Osteoblast (primary cell): ENCODE measurements around the gene TRIM28. TPM values are rescaled to one million over a fixed set of nuclear protein-coding genes. Genes with fewer than 3 reads are reported as not detected.
"Not testable (repeated sequence)": the region's sequence is repeated elsewhere in the genome, so short reads cannot be mapped to it uniquely, and the experiment has no call there.

Experiments used
- DNase-seq: peaks from one replicate; pipeline ENCODE4 v3.0.0; 2011; ENCODE audit warnings: low spot score, mixed read lengths; ENCODE audit not compliant: insufficient read length; ENCODE audit errors: missing footprints
- H2AFZ ChIP-seq: 2 replicates; pipeline ENCODE4 v1.6.0; 2011; ENCODE audit warnings: mild to moderate bottlenecking, low read length
- H3K27ac ChIP-seq: 2 replicates; pipeline ENCODE4 v1.5.1; 2011; ENCODE audit warnings: mild to moderate bottlenecking, low read depth, low read length, moderate library complexity
- H3K27me3 ChIP-seq: 2 replicates; pipeline ENCODE4 v1.6.0; 2012; ENCODE audit warnings: mild to moderate bottlenecking, control low read depth, inconsistent platforms, low read length, moderate library complexity; ENCODE audit not compliant: insufficient read depth
- H3K36me3 ChIP-seq: 2 replicates; pipeline ENCODE4 v1.5.1; 2011; ENCODE audit warnings: mild to moderate bottlenecking, low read length, control low read depth, moderate library complexity; ENCODE audit not compliant: insufficient read depth
- H3K4me1 ChIP-seq: 2 replicates; pipeline ENCODE4 v1.5.1; 2011; ENCODE audit warnings: mild to moderate bottlenecking, low read length, control low read depth, moderate library complexity; ENCODE audit not compliant: insufficient read depth
- H3K4me2 ChIP-seq: 2 replicates; pipeline ENCODE4 v1.6.0; 2011; ENCODE audit warnings: mild to moderate bottlenecking, low read length; ENCODE audit not compliant: insufficient read depth
- H3K4me3 ChIP-seq: fragments of 200-600 bp; sonication (generic); 3 replicates; pipeline ENCODE4 v1.5.1; 2012; ENCODE audit warnings: mild to moderate bottlenecking, low read length, inconsistent platforms; ENCODE audit not compliant: insufficient read depth
- H3K79me2 ChIP-seq: 2 replicates; pipeline ENCODE4 v1.6.0; 2012; ENCODE audit warnings: mild to moderate bottlenecking, low read length, control low read depth, inconsistent platforms; ENCODE audit not compliant: insufficient read depth
- H3K9me3 ChIP-seq: 2 replicates; pipeline ENCODE4 v1.5.1; 2011; ENCODE audit warnings: low read depth, low read length, control low read depth
- H4K20me1 ChIP-seq: 2 replicates; pipeline ENCODE4 v1.6.0; 2012; ENCODE audit warnings: mild to moderate bottlenecking, low read length, control low read depth; ENCODE audit not compliant: insufficient read depth
- CTCF ChIP-seq: IDR thresholded peaks from 2 replicates; pipeline ENCODE4 v1.5.1; 2011; ENCODE audit warnings: mild to moderate bottlenecking, low read depth, low read length, moderate library complexity; ENCODE audit errors: extremely low read depth
- total RNA-seq: library from RNA; depleted of rRNA; stranded (reverse); fragments of >200 nt; gene quantifications from 2 replicates; pipeline ENCODE4 v1.2.3, GENCODE V29; 2012

Gene TRIM28
- total RNA-seq, 1 donor, result 224 TPM

GRCh38 chr19:58499021-58499927, 44.6 kb upstream of the TRIM28 start:
- peak overlapping the region; percentile 93 for H2AFZ ChIP-seq
- no peaks in the 10 kb centered on the region for H4K20me1 ChIP-seq
- peak; percentile 98 for DNase-seq

GRCh38 chr19:58500242-58500641, 43.6 kb upstream of the TRIM28 start:
- Histone ChIP-seq H3K4me3 (peak overlapping the region; percentile 69), H2AFZ (no peak overlapping the region), H3K4me2 (peak overlapping the region; percentile 96)

More at GRCh38 chr19:58499021-58499927, 44.6 kb upstream of the TRIM28 start:
- Histone ChIP-seq H3K9me3 (no peaks in the 10 kb centered on the region), H3K4me1 (peaks cover 5% of the 10 kb centered on the region), H3K27ac (no peak overlapping the region), H3K27me3 (no peaks in the 10 kb centered on the region), H3K4me2 (peak overlapping the region; percentile 96), H3K79me2 (no peaks in the 10 kb centered on the region), H3K36me3 (no peaks in the 10 kb centered on the region), H3K4me3 (peak overlapping the region; percentile 69)
- TF ChIP-seq CTCF, result peak; percentile 29

GRCh38 chr19:58507602-58508223, 36.2 kb upstream of the TRIM28 start:
- H3K27me3 ChIP-seq, H3K4me2 ChIP-seq, DNase-seq, H3K9me3 ChIP-seq, H3K4me1 ChIP-seq, H4K20me1 ChIP-seq, H3K79me2 ChIP-seq, H3K36me3 ChIP-seq, H3K27ac ChIP-seq, H3K4me3 ChIP-seq, H2AFZ ChIP-seq: not testable (repeated sequence)

More at GRCh38 chr19:58500242-58500641, 43.6 kb upstream of the TRIM28 start:
- no peaks in the 10 kb centered on the region for H3K36me3 ChIP-seq
- no peaks in the 10 kb centered on the region for H3K27me3 ChIP-seq
- H3K79me2 ChIP-seq, result no peaks in the 10 kb centered on the region
- no peaks in the 10 kb centered on the region for H4K20me1 ChIP-seq
- peaks cover 5% of the 10 kb centered on the region for H3K4me1 ChIP-seq
- DNase-seq, result peak; percentile 10
- H3K27ac ChIP-seq, result no peak overlapping the region
- H3K9me3 ChIP-seq, result no peaks in the 10 kb centered on the region
- TF ChIP-seq CTCF, result no peak

- Histone ChIP-seq H3K27ac (no peak overlapping the region), H3K4me1 (no peaks in the 10 kb centered on the region), H4K20me1 (peaks cover 8% of the 10 kb centered on the region), H3K4me2 (no peak overlapping the region), H3K4me3 (no peak overlapping the region), H2AFZ (no peak overlapping the region), H3K36me3 (peaks cover 5% of the 10 kb centered on the region), H3K79me2 (peaks cover 5% of the 10 kb centered on the region), H3K9me3 (no peaks in the 10 kb centered on the region), H3K27me3 (no peaks in the 10 kb centered on the region)
- no peak for TF ChIP-seq CTCF
- no peak for DNase-seq
Measured at GRCh38 chr19:58509731-58510083, 34.2 kb upstream of the TRIM28 start.
